ENCODE measurements around the gene TAF1L. TPM values are rescaled to one million over a fixed set of nuclear protein-coding genes. Genes with fewer than 3 reads are reported as not detected.

TAF1L gene
- total and polyA plus RNA-seq, 7 donors, result under 0.01 TPM; not detected in 6

- intact Hi-C loops (cut with DNase I), result loop anchor here (2.0 kb wide), 1 partner anchor 387 kb away; no protein-coding TSS in a partner anchor
- H3K9me3 ChIP-seq, result no peaks in the 10 kb centered on the region
- no peak overlapping the region for H3K27ac ChIP-seq
- no peaks in the 10 kb centered on the region for H3K4me1 ChIP-seq
- no peaks in the 10 kb centered on the region for H3K36me3 ChIP-seq (ENCODE audit: insufficient read depth in 1 of 2, low read depth in 1 of 2)
- peak; percentile 27 for TF ChIP-seq CTCF (IDR thresholded peaks at IDR 0.05)
- ATAC-seq (no peak), DNase-seq (no peak)
- H3K4me3 ChIP-seq, result no peak overlapping the region
- H3K27me3 ChIP-seq (ENCODE audit: insufficient read depth in 3 of 3, low read length in 2 of 3), result peaks cover 0 to 5% (median 0%) of the 10 kb centered on the region in 3 donors
- 35 to 38% (median 37%) methylated on average over 3 of the region's 3 CpGs for WGBS, 3 donors
Observed at GRCh38 chr9:32581512-32582143, 53.8 kb downstream of the TAF1L start.

- DNase-seq, result no peak
- Histone ChIP-seq H3K4me3 (no peak overlapping the region), H3K27ac (no peak overlapping the region), H3K9me3 (no peaks in the 10 kb centered on the region), H3K36me3 (ENCODE audit: insufficient read depth in 1 of 2, low read depth in 1 of 2) (no peaks in the 10 kb centered on the region), H3K27me3 (ENCODE audit: insufficient read depth in 3 of 3, low read length in 2 of 3) (peaks cover 0 to 2% (median 0%) of the 10 kb centered on the region in 3 donors), H3K4me1 (no peaks in the 10 kb centered on the region)
- WGBS, 3 donors, result 31 to 34% (median 32%) methylated on average over 3 of the region's 3 CpGs
- intact Hi-C loops (cut with DNase I), result loop anchor here in 1 of 2 donors (2.0 kb wide), 1 partner anchor 388 kb away; no protein-coding TSS in a partner anchor
- TF ChIP-seq CTCF (IDR thresholded peaks at IDR 0.05), result no peak
- ATAC-seq, result no peak
Observed at GRCh38 chr9:32580631-32581300, 54.7 kb downstream of the TAF1L start.

DNA sequence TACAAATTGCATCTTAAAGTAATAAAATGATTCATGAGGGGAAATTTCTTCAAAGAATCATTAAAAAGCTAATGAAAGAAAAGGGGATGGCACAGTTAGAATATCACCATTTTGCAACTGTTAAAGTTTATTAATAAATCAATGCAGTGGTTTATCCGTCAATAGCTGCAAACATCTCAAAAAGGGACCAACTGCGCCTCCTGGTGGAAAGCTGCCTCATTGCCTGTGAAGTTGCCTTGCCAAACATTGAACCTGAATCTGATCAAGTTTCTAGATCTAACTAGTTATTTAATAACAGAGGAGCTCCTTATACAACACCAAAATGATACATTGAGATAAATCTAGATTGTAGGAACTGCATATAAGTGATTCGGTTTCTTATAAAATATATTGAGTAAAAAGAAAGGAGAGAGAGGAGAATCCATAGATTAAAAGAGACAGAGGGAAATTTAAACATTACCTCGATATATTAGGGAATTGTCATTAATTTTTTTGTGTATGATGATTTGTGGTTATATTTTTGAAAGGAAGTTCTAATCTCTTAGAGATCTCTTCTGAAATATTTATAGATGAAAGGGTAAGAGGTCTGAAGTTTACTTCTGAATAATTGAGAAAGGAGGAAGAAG is 55.6 kb downstream of the TAF1L start:
- intact Hi-C loops (cut with DNase I), result loop anchor here (1.0 to 5.0 kb wide), 3 partner anchors 148 to 389 kb away; no protein-coding TSS in a partner anchor
- 20 to 21% (median 20%) methylated on average over 4 of the region's 4 CpGs for WGBS, 3 donors

More for the DNA sequence above, 55.6 kb downstream of the TAF1L start:
- H3K9me3 ChIP-seq, result no peaks in the 10 kb centered on the region
- peak; percentile 91 for TF ChIP-seq CTCF (IDR thresholded peaks at IDR 0.05)
- H3K4me1 ChIP-seq, result no peaks in the 10 kb centered on the region
- H3K27me3 ChIP-seq (ENCODE audit: insufficient read depth in 3 of 3, low read length in 2 of 3), result no peaks in the 10 kb centered on the region
- peak; percentile 59 to 76 for DNase-seq
- no peak overlapping the region for H3K4me3 ChIP-seq
- no peak overlapping the region for H3K27ac ChIP-seq
- no peaks in the 10 kb centered on the region for H3K36me3 ChIP-seq (ENCODE audit: insufficient read depth in 1 of 2, low read depth in 1 of 2)
- ATAC-seq, result peak in 2 of 4 donors; percentile 53 to 75

Other genes starting within 250 kb of the TAF1L start
- 1 to 10 TPM; 3.3 to 4.4 (median 3.7) TPM for gene RIGI, start 109.5 kb downstream of the TAF1L start, total RNA-seq
- 1 to 10 TPM; 1.3 to 5.4 (median 1.4) TPM for gene RIGI, start 109.5 kb downstream of the TAF1L start, polyA plus RNA-seq
- 10 to 100 TPM; 11.7 to 21.6 (median 16.1) TPM for gene SMIM27, start 83.3 kb downstream of the TAF1L start, total RNA-seq
- 1 to 10 TPM; 4.5 to 9.3 (median 8.5) TPM for gene SMIM27, start 83.3 kb downstream of the TAF1L start, polyA plus RNA-seq
- 10 to 100 TPM in 2 of 4 donors, 1 to 10 TPM in 2; 7.2 to 12.1 (median 9.1) TPM for gene TOPORS, start 83.1 kb downstream of the TAF1L start, total RNA-seq
- 1 to 10 TPM; 6.2 to 9.8 (median 7.0) TPM for gene TOPORS, start 83.1 kb downstream of the TAF1L start, polyA plus RNA-seq
- gene NDUFB6, start 62.5 kb downstream of the TAF1L start, total RNA-seq, result 10 to 100 TPM; 59.6 to 75.4 (median 64.3) TPM
- 10 to 100 TPM; 81.3 to 90.8 (median 88.5) TPM for gene NDUFB6, start 62.5 kb downstream of the TAF1L start, polyA plus RNA-seq
- gene TMEM215, start 147.9 kb upstream of the TAF1L start, total RNA-seq, result under 1 TPM in 1 of 4 donors, not detected in 3; 0.12 TPM
- not detected for gene TMEM215, start 147.9 kb upstream of the TAF1L start, polyA plus RNA-seq

Measured in psoas muscle (tissue), 8 donors.